ENCODE results near the gene CFAP47. TPM values are rescaled to one million over a fixed set of nuclear protein-coding genes. Genes with fewer than 3 reads are reported as not detected.

Gene CFAP47
- total RNA-seq, 1 experiment from 2014 or later, result not detected

DNA sequence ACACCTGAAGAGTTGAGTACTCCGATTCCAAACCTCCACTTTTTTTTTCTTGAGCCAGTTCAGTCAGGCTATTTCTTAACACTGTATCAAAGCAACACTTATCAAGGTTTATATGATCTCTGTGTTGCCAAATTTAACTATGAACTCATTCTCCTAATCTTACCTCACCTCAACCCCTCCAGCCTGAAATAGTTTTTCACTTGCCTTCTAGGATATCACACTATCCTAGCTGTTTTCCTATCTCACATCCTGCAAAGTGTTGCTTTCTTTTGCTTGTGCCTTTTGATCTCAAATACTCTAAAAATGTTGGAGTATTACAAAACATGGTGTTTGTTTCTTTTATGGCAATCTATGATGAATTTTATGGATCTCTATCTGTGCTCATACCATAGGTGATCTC, 415.0 kb downstream of the CFAP47 start:
- CTCF ChIA-PET, result no interaction called here
- TF ChIP-seq, protein P1, sequence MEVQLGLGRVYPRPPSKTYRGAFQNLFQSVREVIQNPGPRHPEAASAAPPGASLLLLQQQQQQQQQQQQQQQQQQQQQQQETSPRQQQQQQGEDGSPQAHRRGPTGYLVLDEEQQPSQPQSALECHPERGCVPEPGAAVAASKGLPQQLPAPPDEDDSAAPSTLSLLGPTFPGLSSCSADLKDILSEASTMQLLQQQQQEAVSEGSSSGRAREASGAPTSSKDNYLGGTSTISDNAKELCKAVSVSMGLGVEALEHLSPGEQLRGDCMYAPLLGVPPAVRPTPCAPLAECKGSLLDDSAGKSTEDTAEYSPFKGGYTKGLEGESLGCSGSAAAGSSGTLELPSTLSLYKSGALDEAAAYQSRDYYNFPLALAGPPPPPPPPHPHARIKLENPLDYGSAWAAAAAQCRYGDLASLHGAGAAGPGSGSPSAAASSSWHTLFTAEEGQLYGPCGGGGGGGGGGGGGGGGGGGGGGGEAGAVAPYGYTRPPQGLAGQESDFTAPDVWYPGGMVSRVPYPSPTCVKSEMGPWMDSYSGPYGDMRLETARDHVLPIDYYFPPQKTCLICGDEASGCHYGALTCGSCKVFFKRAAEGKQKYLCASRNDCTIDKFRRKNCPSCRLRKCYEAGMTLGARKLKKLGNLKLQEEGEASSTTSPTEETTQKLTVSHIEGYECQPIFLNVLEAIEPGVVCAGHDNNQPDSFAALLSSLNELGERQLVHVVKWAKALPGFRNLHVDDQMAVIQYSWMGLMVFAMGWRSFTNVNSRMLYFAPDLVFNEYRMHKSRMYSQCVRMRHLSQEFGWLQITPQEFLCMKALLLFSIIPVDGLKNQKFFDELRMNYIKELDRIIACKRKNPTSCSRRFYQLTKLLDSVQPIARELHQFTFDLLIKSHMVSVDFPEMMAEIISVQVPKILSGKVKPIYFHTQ (CRISPR knock-in tag; IDR thresholded peaks at IDR 0.05), result no peak
- no peak for TF ChIP-seq CREB1 (CRISPR knock-in tag; IDR thresholded peaks at IDR 0.05)
- Mint-ChIP-seq H3K27me3 (ENCODE audit: low read depth) (no peaks in the 10 kb centered on the region), H3K4me1 (no peaks in the 10 kb centered on the region), H3K4me3 (no peak overlapping the region), H3K36me3 (no peaks in the 10 kb centered on the region), H3K9me3 (no peaks in the 10 kb centered on the region), H3K27ac (no peak overlapping the region)
- POLR2A ChIA-PET, result no interaction called here
- no peak for DNase-seq (ENCODE audit: low spot score)
- ATAC-seq, result no peak

DNA sequence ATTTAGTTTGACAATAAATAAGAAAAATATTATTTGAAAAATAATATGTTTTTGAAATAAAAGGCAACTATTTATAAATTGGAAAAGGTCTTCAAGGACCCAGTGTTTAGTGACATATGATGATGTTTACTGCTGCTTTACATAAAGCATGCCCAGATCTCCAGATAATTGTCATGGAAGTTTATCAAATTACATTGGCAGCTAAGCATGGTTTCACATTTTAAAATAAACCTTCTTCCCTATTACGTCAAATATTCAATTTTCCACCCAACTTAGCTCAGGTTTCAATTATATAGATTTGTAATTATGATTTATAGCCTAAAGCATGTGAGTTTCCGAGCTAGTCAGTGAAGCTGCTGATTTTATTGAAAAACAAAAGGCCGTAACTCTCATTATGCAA, 417.2 kb downstream of the CFAP47 start:
- ATAC-seq (no peak), DNase-seq (ENCODE audit: low spot score) (no peak)
- H3K9me3 Mint-ChIP-seq, result no peaks in the 10 kb centered on the region
- TF ChIP-seq FOXK1 (CRISPR knock-in tag; IDR thresholded peaks at IDR 0.05), result no peak
- no peak for TF ChIP-seq ZNF317 (CRISPR knock-in tag; IDR thresholded peaks at IDR 0.05; ENCODE audit: borderline replicate concordance, low read depth)
- no peak for TF ChIP-seq ZNF232 (CRISPR knock-in tag; IDR thresholded peaks at IDR 0.05)
- no peak for TF ChIP-seq NFYB (CRISPR knock-in tag; conservative IDR thresholded peaks at IDR 0.05; ENCODE audit: low read depth)
- TF ChIP-seq CREM (CRISPR knock-in tag; IDR thresholded peaks at IDR 0.05), result no peak
- TF ChIP-seq, protein P2, sequence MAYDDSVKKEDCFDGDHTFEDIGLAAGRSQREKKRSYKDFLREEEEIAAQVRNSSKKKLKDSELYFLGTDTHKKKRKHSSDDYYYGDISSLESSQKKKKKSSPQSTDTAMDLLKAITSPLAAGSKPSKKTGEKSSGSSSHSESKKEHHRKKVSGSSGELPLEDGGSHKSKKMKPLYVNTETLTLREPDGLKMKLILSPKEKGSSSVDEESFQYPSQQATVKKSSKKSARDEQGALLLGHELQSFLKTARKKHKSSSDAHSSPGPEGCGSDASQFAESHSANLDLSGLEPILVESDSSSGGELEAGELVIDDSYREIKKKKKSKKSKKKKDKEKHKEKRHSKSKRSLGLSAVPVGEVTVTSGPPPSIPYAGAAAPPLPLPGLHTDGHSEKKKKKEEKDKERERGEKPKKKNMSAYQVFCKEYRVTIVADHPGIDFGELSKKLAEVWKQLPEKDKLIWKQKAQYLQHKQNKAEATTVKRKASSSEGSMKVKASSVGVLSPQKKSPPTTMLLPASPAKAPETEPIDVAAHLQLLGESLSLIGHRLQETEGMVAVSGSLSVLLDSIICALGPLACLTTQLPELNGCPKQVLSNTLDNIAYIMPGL (CRISPR knock-in tag; IDR thresholded peaks at IDR 0.05), result no peak
- TF ChIP-seq, protein P3, sequence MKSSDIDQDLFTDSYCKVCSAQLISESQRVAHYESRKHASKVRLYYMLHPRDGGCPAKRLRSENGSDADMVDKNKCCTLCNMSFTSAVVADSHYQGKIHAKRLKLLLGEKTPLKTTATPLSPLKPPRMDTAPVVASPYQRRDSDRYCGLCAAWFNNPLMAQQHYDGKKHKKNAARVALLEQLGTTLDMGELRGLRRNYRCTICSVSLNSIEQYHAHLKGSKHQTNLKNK (CRISPR knock-in tag; IDR thresholded peaks at IDR 0.05), result no peak
- no peak for TF ChIP-seq TEAD4 (CRISPR knock-in tag; IDR thresholded peaks at IDR 0.05)
- TF ChIP-seq, protein P4, sequence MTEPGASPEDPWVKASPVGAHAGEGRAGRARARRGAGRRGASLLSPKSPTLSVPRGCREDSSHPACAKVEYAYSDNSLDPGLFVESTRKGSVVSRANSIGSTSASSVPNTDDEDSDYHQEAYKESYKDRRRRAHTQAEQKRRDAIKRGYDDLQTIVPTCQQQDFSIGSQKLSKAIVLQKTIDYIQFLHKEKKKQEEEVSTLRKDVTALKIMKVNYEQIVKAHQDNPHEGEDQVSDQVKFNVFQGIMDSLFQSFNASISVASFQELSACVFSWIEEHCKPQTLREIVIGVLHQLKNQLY (CRISPR knock-in tag; IDR thresholded peaks at IDR 0.05), result no peak
- TF ChIP-seq, protein P5, sequence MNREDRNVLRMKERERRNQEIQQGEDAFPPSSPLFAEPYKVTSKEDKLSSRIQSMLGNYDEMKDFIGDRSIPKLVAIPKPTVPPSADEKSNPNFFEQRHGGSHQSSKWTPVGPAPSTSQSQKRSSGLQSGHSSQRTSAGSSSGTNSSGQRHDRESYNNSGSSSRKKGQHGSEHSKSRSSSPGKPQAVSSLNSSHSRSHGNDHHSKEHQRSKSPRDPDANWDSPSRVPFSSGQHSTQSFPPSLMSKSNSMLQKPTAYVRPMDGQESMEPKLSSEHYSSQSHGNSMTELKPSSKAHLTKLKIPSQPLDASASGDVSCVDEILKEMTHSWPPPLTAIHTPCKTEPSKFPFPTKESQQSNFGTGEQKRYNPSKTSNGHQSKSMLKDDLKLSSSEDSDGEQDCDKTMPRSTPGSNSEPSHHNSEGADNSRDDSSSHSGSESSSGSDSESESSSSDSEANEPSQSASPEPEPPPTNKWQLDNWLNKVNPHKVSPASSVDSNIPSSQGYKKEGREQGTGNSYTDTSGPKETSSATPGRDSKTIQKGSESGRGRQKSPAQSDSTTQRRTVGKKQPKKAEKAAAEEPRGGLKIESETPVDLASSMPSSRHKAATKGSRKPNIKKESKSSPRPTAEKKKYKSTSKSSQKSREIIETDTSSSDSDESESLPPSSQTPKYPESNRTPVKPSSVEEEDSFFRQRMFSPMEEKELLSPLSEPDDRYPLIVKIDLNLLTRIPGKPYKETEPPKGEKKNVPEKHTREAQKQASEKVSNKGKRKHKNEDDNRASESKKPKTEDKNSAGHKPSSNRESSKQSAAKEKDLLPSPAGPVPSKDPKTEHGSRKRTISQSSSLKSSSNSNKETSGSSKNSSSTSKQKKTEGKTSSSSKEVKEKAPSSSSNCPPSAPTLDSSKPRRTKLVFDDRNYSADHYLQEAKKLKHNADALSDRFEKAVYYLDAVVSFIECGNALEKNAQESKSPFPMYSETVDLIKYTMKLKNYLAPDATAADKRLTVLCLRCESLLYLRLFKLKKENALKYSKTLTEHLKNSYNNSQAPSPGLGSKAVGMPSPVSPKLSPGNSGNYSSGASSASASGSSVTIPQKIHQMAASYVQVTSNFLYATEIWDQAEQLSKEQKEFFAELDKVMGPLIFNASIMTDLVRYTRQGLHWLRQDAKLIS (CRISPR knock-in tag; IDR thresholded peaks at IDR 0.05; ENCODE audit: borderline replicate concordance), result no peak
- TF ChIP-seq, protein P6, sequence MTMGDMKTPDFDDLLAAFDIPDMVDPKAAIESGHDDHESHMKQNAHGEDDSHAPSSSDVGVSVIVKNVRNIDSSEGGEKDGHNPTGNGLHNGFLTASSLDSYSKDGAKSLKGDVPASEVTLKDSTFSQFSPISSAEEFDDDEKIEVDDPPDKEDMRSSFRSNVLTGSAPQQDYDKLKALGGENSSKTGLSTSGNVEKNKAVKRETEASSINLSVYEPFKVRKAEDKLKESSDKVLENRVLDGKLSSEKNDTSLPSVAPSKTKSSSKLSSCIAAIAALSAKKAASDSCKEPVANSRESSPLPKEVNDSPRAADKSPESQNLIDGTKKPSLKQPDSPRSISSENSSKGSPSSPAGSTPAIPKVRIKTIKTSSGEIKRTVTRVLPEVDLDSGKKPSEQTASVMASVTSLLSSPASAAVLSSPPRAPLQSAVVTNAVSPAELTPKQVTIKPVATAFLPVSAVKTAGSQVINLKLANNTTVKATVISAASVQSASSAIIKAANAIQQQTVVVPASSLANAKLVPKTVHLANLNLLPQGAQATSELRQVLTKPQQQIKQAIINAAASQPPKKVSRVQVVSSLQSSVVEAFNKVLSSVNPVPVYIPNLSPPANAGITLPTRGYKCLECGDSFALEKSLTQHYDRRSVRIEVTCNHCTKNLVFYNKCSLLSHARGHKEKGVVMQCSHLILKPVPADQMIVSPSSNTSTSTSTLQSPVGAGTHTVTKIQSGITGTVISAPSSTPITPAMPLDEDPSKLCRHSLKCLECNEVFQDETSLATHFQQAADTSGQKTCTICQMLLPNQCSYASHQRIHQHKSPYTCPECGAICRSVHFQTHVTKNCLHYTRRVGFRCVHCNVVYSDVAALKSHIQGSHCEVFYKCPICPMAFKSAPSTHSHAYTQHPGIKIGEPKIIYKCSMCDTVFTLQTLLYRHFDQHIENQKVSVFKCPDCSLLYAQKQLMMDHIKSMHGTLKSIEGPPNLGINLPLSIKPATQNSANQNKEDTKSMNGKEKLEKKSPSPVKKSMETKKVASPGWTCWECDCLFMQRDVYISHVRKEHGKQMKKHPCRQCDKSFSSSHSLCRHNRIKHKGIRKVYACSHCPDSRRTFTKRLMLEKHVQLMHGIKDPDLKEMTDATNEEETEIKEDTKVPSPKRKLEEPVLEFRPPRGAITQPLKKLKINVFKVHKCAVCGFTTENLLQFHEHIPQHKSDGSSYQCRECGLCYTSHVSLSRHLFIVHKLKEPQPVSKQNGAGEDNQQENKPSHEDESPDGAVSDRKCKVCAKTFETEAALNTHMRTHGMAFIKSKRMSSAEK (CRISPR knock-in tag; IDR thresholded peaks at IDR 0.05; ENCODE audit: borderline replicate concordance), result no peak
- TF ChIP-seq NR3C1 (CRISPR knock-in tag; conservative IDR thresholded peaks at IDR 0.05; ENCODE audit: low read depth), result no peak
- CTCF ChIA-PET, result no interaction called here
- H3K27me3 Mint-ChIP-seq (ENCODE audit: low read depth), result no peaks in the 10 kb centered on the region
- H3K27ac Mint-ChIP-seq, result no peak overlapping the region
- no peaks in the 10 kb centered on the region for H3K36me3 Mint-ChIP-seq
- H3K4me3 Mint-ChIP-seq, result no peak overlapping the region
- POLR2A ChIA-PET, result no interaction called here
- no peaks in the 10 kb centered on the region for H3K4me1 Mint-ChIP-seq
